GM21447 (cell line): Measurements from ENCODE around the gene ZDHHC16.
"Not testable (repeated sequence)": the region's sequence is repeated elsewhere in the genome, so short reads cannot be mapped to it uniquely, and the experiment has no call there.

Experiments used
- ATAC-seq: cut with Tn5 transposase; IDR thresholded peaks from one replicate; pipeline ENCODE4 v1.9.1; 2021; ENCODE audit not compliant: unreplicated experiment

Gene ZDHHC16

DNA sequence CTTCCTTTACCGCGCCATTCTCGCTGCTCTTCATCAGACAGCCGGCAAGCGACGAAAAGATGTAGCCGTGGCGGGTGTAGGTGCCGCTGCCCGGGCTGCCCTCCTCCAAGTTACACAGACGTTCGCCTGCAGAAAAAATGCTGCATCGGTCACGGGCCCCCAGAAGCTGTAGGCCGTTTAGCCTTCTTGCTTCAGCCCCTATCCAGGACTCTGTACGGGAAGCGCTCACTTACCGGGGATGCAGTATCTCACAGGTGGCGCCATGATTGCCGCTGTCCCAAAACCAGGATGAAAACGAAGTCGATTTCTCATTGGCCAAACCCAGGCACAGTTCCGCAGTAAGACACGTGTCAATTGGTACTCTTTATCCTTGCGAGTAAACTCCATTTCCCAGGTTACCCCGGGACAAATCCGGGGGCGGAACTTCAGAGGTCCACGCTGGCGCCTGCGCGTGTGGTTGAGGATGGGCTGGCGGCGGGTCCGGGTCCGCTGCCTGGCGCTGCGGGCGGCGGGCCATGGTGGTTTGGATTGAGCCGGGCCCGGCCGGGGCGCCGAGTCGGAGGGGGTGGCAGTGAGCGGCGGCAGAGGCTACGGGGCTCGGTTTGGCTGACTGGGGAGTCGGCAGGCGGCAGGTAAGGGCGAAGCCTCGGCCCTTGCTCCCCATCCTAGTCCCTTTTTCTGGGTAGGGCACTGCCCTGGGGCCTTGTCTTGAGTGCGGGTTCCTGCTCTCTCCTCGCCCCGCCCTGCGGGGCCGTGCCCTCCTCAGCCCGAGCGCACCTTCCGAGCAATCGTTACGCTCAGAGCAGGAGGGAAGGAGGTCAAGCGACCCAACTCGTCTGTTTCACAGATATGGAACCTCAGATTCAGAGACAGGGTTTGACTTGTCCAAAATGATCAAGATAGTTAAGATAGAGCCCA, at the start of gene ZDHHC16, which contains the start of gene EXOSC1:
Gene ZDHHC16 (plus strand): TSS at position 454 of the 918 bp plus-strand sequence. CDS start 5,501 bp downstream, outside the sequence.
Gene EXOSC1 (minus strand): TSS at position 285 of the 918 bp plus-strand sequence. CDS start 21 bp downstream, at position 264.
- peak; percentile 97 for ATAC-seq

DNA sequence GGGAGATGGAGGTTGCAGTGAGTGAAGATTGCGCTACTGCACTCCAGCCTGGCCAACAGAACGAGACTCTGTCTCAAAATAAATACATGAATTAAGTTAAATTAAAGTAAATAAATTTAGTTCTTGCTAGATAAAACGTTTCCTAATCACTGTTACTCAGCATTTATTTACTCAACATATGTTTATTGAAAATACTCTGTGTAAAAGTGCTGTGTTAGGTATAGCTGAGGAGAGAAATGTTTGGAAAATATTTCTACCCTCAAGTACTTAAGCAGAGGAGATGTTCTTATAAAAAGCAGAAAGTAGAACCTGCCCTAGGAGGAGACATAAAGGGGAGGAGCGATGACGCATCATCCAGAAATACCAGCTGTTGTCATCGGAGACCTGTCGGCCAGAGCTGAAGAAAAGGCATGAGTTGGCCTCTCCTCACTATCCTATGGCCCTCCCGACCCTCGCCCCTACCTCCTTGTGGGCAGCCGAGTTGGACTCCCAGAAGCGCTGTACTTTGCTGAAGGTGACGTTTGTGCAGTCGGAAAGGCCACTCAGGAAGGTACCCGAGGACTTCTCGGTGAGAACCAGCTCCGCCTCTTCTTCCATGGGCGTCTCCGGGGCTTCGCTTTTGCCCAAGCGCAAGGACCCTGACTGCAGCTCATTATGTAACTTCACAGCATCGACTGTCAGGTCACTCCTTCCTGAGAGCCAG, 46.0 kb upstream of the ZDHHC16 start:
- no peak for ATAC-seq

DNA sequence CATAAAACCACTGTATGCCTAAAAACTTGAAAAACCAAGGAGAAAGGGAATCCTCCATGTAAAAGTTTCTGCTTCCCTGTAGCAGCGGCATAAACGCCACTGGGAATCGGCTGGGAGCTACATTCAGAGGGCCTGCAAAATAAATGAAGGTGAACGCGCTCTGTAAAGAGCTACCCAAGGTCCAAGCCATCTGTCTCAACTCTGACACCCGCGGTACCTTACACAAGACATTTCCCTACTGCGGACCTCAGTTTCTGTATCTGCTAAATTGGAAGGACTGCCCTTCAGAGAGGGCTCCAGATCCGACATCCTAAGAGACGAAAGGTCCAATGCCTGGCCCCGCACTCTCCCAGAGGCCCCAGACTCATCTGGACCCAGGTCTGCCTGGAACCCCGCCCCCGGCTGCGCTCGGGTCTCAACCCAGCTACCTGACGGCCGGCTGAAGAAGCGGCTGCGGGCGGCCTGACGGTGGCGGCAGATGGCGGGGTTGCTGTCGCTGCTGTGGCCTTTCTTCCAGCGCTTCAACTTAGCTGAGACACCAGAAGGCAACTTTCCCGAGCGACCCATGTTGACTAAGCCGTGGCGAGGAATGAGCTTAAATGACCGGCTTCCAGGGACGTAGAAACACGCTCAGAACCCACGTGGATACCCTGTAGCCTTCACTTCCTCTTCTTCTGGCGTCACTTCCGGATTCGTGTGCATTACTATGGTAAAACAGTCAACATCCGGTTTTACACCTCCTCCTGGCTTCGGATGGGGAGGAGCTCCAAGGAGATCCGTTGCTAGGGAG, 45.1 kb upstream of the ZDHHC16 start, which contains the start of gene RRP12:
Gene RRP12 (minus strand): TSS at position 676 of the 790 bp plus-strand sequence. CDS start 109 bp downstream, at position 567.
- ATAC-seq = peak; percentile 98

DNA sequence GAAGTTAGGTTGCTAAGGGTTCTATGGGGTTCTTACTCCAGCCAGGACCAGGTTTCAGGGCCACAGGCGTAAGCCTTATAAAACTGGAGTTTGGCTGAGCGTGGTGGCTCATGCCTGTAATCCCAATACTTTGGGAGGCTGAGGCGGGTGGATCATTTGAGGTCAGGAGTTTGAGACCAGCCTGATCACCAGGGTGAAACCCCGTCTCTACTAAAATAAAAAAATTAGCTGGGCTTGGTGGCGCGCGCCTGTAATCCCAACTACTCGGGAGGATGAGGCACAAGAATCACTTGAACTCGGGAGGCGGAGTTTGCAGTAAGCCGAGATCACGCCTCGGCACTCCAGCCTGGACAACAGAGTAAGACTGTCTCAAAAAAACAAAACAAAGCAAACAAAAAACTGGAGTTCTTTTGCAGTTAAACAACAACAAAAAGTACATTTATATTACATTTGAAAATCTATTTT, 44.5 kb upstream of the ZDHHC16 start:
- ATAC-seq = no peak

DNA sequence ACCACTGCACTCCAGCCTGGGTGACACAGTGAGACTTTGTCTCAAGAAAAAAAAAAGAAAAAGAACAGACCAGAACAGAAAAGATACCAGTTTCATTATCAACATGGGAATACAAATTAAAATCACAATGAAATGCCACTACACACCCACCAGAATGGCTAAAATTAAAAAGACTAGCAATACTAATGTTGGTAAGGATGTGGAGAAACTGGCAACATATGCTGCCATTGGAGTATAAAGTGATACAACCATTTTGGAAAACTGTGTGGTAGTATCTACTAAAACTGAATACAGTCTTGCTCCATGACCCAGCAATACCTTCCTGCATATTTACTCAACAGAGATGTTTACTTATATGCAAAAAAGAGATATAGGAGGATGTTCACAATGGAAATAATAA, 41.9 kb upstream of the ZDHHC16 start:
- ATAC-seq = no peak

DNA sequence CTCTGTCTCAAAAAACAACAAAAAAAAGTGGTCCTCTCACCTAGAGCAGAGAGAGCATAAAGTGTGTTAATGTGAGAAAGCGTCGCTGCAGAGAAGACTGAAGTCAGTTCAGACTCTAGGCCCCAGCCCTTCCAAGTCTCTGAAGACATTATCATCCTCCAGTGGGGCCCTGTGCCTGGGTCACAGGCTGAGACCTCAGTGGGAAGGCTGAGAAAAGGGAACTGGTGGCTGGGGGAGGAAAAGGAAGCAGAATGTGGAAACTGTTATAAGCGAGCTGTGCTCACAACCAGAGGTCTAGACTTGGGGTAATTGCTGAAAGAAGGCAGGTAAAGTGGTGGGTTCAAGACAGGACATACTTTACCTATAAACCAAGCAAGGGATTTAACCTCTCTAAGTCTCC, 39.9 kb upstream of the ZDHHC16 start:
- ATAC-seq = no peak

DNA sequence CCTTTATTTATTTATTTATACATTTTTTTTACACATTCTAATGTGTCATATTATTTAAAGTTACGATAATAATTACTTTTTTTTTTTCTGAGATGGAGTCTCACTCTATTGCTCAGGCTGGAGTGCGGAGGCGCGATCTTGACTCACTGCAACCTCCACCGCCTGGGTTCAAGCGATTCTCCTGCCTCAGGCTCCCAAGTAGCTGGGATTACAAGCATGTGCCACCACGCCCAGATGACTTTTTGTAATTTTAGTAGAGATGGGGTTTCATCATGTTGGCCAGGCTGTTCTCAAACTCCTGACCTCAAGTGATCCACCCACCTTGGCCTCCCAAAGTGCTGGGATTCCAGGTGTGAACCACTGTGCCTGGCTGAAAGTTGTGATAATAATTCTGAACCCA, 39.5 kb upstream of the ZDHHC16 start:
- not testable (repeated sequence) for ATAC-seq

DNA sequence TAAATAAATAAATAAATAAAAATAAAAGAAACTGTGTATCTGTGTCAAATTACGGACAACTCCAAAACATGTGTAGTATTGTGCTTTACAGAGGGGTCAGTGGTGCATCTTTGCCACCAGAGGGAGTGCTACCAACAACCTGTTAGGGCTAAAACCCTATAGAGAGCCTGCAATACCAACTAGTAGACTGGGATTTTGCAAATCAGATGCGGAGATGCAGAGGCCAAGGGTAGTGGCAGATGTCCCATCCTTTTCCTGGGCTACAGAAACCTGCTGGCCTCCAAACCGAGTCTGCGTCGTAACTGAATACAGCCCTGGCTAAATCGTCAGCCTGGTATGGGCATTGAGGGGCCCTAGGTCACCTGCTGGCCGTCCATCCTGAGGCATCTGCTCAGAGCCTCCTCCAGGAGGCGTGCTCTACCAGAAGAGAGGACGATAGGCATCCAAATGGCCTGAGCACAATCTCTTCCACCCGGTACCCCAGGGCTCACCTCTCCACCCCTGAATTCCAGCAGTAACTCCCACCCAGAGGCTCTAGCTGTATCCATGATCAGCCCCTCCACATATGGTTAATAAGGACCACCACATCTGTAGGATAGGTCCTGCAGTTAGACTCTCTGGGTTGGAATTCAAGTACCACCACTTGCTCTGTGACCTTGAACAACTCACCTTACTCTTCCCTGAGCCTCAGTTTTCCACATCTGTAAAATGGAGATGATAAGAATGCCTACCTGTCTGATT, 38.6 kb upstream of the ZDHHC16 start:
- ATAC-seq = peak; percentile 91

DNA sequence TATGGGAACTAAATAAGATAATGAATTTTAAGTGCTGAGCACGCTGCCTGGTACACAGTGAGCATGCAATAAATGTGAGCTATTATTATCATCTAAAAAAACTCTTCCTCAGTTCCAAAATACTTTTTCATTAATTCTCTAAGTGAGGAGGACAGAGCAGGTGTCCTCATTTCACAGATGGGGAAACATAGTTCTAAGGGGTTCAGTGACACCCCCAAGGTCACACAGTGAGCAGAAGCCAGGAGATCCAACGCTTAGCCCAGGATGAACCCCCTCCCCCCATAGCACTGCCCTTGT, 38.1 kb upstream of the ZDHHC16 start:
- no peak for ATAC-seq

DNA sequence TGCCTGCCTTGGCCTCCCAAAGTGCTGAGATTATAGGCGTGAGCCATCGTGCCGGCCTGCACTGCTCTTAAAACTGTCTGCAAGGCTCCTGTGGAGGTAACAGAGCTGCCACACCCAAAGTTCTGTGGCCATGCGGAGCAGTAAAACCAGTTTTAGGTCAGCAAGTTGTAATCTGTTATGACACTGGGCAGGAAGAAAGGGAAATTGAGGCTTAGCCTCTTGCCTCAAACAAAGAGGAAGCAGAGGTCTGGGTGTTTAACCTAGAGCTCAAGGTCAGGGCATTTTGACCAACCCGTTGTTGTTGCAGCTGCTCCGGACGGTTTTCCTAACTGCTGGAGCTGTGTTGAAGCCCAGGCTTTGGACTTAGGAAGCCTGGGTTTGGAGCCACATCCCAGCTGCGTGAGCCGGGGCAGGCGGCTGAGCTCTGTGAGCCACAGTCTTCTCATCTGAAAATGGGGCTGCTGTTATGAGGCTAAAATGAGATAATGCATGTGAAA, 37.4 kb upstream of the ZDHHC16 start:
- ATAC-seq = no peak

DNA sequence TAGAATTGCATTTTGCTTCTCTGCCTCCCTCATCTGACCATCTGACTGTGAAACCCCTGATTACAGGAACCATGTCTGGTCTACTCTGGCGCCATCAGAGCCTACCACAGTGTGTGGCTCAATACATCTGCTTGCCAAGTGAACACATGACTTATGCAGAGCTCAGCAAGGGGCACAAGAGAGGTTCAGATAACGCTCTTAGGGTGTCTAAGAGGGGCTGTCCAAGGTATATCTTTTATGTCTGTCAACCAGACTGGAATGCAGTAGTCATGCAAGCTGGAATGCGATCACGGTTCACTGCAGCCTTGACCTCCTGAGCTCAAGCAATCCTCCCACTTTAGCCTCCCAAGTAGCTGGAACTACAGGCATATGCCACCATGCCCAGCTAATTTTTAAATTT, 34.6 kb upstream of the ZDHHC16 start:
- ATAC-seq = no peak

DNA sequence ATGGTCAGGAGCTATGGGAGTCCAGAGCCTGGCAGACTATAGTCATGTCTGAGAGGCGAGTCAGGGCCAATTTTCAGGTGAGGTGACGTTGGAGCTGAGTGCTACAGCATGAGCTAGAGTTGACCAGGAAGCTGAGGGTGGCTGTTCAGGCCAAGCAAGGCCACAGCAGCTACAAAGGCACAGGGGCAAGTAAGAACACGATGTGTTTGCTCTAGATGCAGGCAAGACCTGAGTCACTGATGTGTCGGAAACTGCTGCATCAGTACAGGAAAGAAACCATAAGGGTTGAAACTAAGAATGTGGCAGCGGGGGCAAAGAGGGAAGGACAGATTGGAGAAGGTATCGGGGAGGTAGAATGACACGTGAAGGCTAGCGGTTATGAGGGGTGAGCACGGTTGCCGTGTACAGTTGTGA, 33.1 kb upstream of the ZDHHC16 start:
- ATAC-seq = no peak

DNA sequence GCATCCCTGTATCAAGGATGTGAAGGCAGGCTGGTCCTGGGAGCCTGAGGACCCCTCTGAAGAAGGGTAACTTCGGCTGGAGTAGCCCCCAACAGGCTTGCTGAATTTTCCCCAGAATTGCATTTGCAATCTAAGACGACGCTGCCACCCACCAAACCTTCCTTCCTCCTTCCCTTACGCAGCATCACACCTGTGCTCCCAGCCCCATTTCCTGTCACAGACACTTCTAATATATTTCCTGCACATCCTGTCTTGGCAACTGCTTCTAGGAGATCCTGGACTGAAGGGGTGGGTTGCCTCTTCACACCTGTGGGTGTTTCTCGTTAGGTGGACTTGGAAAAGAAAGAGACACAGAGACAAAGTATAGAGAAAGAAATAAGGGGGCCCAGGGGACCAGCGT, 29.4 kb upstream of the ZDHHC16 start:
- ATAC-seq = no peak

DNA sequence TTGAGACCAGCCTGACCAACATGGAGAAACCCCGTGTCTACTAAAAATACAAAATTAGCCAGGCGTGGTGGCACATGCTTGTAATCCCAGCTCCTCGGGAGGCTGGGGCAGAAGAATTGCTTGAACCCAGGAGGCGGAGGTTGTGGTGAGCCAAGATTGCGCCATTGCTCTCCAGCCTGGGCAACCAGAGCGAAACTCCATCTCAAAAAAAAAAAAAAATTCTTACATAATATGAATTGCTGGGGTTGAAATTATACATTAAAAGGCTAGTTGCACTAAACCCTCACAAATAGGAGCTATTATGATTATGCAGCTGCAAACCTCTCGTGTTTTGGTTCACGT, 22.2 kb upstream of the ZDHHC16 start:
- ATAC-seq = not testable (repeated sequence)

DNA sequence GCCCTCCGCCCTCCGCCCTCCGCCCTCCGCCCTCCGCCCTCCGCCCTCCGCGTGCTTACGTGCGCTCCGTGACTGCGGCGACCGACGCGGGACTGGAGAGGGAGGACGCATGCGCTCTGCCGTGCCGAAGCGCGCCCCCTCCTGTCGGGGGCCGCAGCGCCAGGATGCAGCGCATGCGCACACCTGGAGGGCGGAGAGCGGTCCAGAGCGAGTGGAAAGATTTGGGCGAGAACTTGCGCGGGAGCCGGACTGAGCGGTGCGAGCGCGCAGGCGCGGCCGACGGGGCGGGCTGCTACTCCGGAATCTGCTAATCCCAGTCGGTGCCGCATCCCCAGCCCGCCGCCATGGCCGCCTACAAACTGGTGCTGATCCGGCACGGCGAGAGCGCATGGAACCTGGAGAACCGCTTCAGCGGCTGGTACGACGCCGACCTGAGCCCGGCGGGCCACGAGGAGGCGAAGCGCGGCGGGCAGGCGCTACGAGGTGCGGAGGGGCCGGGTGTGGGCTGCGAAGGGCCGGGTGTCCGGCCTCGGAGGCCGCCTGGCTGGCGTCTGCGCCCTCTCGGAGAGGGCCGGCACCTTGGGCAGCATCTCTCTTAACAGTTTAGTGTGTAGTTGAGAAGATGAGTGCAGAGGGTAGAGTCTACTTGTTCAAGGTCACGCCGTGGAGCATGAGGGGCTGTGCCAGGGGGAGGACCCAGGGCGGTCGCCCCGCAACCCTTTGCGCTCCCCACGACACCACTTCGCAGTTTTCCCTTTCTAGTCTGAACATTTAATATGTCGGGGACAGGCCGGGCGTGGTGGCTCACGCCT, 19.8 kb upstream of the ZDHHC16 start, which contains the start of gene PGAM1:
Gene PGAM1 (plus strand): TSS at position 228 of the 812 bp plus-strand sequence. CDS start 117 bp downstream, at position 345.
- peak; percentile 75 for ATAC-seq

DNA sequence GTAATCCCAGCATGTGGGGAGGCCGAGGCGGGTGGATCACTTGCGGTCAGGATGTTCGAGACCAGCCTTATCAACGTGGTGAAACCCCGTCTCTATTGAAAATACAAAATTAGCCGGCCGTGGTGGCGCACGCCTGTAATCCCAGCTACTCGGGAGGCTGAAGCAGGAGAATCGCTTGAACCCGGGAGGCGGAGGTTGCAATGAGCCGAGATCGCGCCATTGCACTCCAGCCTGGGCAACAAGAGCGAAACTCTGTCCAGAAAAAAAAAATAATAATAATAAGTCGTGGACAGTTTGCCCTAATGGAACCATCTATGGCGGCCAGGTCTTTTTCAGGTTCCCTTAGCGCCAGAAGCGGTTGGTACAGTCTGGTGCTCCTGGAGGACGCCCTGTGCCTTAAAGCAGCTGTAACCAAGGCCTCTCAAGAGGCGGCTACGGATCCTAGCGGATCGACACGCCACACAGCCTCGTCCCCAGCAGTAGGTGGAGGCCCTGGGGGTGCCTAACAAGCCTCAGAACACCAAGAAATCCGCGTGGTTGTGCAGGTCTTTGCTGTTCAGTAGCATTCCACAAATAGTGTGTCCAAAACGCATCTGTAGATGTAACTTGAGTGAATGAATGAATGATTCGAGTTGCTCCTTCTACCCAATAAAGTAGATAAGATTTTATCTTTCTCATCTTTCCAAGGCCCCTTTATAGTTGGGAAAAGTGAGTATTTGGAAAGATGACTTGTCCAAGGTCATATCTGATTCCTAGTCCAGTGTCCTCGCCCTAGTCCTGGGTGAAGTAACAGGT, 19.0 kb upstream of the ZDHHC16 start:
- ATAC-seq = no peak

DNA sequence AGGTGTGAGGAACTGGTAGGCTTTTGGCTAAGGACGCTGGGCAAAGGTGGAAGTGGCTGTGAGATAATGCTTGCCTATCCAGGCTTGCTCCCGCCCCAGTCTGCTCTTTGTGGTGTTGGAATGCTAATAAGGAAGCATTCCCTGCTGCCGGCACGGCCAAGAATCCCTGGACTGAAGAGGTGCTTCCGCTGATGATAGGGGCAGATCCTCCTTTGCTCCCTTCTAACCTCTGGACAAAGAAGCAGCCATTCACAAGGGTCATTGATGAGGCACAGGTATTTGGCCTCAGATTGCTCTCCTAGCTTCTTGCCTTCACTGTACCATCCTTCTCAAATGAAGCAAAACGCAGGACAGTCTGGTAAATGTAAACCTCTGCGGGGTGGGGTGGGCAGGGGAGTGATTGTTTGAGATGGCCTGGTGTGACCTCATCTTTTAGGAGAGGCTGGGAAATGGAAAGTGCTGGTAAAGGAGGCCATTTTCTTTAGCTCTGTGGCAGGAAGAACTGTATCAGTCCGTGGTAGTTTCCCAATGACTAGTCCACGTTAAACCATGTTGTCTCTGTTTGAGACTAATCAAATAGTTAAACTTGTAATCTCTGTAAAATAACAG, 18.3 kb upstream of the ZDHHC16 start:
- ATAC-seq = no peak

DNA sequence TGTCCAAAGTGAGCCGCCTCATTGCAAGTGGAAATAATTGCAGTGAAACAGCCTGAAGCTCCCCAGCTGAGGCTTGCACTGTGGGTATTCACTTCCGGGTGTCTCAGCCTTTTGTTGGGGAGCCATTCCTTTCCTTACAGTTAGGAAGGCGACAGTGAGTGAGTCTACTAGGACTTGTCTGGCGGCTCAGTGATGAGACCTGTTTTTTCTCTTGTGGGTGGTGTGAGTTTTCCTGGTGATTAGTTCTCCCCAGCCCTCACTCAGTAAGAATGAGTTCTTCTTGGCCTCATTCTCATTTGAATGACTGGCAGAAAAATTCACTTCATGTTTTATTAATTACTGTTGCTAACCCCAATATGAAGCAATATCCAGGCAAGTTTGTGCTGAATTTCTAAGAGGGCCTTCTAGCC, 17.4 kb upstream of the ZDHHC16 start:
- no peak for ATAC-seq
